Limb (tissue), 2 donors: ENCODE measurements around the gene SULT1A1.

ENCODE experiments used
- DNase-seq, 2 donors: peaks; one replicate each; pipeline ENCODE4 v3.0.0-alpha.2; 2016; ENCODE audit errors: extremely low spot score in 2 of 2

The SULT1A1 gene

DNA sequence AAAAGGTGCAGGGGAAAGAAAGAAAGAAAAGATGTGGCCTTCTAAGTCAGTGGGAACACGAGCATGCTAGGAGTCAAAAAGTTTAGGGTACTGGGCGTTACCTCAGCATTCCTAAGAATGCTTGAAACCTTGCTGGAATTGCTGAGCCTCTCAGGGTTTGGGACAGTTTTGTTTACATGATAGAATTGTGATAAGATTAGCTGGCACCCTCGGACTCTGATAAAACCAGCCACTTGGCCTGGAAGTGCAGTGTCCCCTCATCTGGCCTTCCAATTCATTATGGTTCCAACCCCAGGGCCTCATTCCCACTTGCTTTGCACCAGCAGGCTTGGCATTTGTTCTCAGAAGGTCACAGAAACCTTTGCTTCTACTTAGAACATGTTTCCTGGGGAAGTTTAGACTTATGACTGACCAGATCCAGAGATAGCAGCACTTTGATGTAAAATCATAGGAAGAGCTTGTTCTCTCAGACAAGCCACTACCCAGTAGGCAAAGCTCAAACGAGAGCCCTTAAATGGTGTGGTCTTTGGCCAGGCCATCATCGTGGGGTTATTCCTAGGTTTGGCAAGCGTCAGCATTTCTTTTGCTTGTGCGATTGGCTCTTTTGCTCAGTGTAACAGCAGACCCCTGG, 48.2 kb downstream of the SULT1A1 start:
- DNase-seq, result no peak

DNA sequence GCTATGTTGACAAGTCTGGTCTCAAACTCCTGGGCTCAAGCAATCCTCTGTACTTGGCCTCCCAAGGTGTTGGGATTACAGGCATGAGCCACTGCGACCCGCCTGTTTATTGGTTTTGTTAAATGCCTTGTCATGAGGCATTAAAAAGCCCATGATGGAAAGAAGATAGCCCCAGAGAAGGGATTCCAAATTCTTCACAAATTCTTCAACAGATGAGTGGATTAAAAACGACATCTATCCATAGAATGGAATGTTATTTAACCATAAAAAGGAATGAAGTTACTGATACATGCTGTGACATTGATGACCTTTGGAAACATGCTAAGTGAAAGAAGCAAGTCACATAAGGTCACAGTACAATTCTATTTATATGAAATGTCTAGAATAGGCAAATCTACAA, 51.4 kb downstream of the SULT1A1 start:
- no peak for DNase-seq

DNA sequence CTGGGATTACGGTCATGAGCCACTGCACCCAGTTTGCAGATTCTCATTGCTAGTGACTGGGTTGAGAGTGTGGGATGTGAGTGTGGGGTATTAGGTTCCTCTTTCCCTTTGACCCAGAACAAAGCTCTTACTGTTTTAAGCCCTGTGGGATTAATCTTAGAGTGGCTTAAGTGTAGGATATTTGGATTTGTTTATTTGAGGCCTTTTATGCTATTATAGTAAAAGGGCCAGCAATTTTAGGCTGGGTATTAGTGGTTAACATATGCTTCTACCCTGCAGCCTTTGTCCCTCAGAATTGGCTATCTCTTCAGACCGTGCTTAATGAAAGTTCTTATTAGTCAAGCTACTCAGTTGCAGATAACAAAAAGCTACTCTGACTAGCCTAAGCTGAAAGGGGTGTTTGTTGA, 52.9 kb downstream of the SULT1A1 start:
- no peak for DNase-seq

DNA sequence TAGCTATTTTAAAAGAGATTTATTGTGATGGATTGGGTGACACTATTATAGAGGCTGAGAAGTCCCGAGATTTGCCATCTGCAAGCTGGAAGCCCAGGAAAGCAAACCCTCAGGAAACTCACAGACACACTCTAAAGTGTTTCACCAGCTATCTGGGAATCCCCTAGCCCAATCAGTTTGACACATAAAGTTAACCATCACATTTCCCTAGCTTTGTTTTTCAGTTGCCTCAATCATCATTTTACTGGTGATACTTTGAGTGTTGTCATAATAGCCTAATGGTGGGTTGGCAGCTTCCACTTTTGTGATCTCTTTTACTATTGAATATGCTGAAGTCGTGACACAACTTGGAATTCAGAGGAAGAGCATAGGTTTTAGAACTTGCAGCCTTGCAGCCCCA, 54.3 kb downstream of the SULT1A1 start:
- DNase-seq, result no peak
